Epithelial cell of esophagus (primary cell): ENCODE data around the gene CCDC134.

ENCODE experiments used
- DNase-seq: peaks from one replicate; pipeline ENCODE4 v3.0.0; 2010; ENCODE audit warnings: low read depth
- H3K4me3 ChIP-seq: 2 replicates; pipeline ENCODE4 v1.5.1; 2011; ENCODE audit warnings: mild to moderate bottlenecking, low read length, control low read depth
- CTCF ChIP-seq: IDR thresholded peaks from 2 replicates; pipeline ENCODE4 v1.5.1; 2011; ENCODE audit warnings: low read depth, mild to moderate bottlenecking, low read length, control low read depth, inconsistent platforms; ENCODE audit not compliant: insufficient read depth; ENCODE audit errors: missing control alignments

The CCDC134 gene

GRCh38 chr22:41766476-41766875, 34.0 kb upstream of the CCDC134 start:
- no peak for TF ChIP-seq CTCF
- no peak for DNase-seq
- no peak overlapping the region for H3K4me3 ChIP-seq

- H3K4me3 ChIP-seq: no peak overlapping the region
- DNase-seq: peak; percentile 84
- no peak for TF ChIP-seq CTCF
These were observed 32.0 kb upstream of the CCDC134 start for GRCh38 chr22:41768430-41768829.

GRCh38 chr22:41770715-41771468, 29.6 kb upstream of the CCDC134 start:
- DNase-seq: peak; percentile 82
- no peak overlapping the region for H3K4me3 ChIP-seq
- no peak for TF ChIP-seq CTCF

GRCh38 chr22:41772198-41772597, 28.3 kb upstream of the CCDC134 start:
- H3K4me3 ChIP-seq: no peak overlapping the region

GRCh38 chr22:41772645-41773044, 27.8 kb upstream of the CCDC134 start:
- H3K4me3 ChIP-seq: no peak overlapping the region
- no peak for TF ChIP-seq CTCF
- peak; percentile 68 for DNase-seq

More at GRCh38 chr22:41772198-41772597, 28.3 kb upstream of the CCDC134 start:
- TF ChIP-seq CTCF: no peak
- DNase-seq: peak; percentile 14

GRCh38 chr22:41775338-41775737, 25.1 kb upstream of the CCDC134 start:
- no peak overlapping the region for H3K4me3 ChIP-seq
- no peak for DNase-seq
- TF ChIP-seq CTCF: no peak

- no peak overlapping the region for H3K4me3 ChIP-seq
- no peak for DNase-seq
- no peak for TF ChIP-seq CTCF
These were observed 24.5 kb upstream of the CCDC134 start for GRCh38 chr22:41775976-41776375.
